Stomach (tissue), 9 donors: Measurements from ENCODE around the gene INSR. TPM values are rescaled to one million over a fixed set of nuclear protein-coding genes. Genes with fewer than 3 reads are reported as not detected.

Experiments used
- DNase-seq, 2 donors: peaks; one replicate each; pipeline versions ENCODE4 v3.0.0 to v3.0.0-alpha.2; 2013 to 2019
- H3K27ac ChIP-seq, 5 donors: fragments of 200-600 bp in 4 of 5; sonication (generic) in 4 of 5; one replicate each; pipeline ENCODE4 v1.5.1; 2013 to 2019; ENCODE audit warnings: mild to moderate bottlenecking in 1 of 5, moderate library complexity in 1 of 5
- H3K27me3 ChIP-seq, 3 donors: fragments of 200-600 bp; sonication (generic); one replicate each; pipeline ENCODE4 v1.5.1; 2017 to 2019; ENCODE audit warnings: mixed run types in 1 of 3
- H3K36me3 ChIP-seq, 4 donors: fragments of 200-600 bp; sonication (generic); 1 replicate in 3 of 4; 2 replicates in 1 of 4; pipeline ENCODE4 v1.5.1; 2016 to 2019
- H3K4me1 ChIP-seq, 4 donors: fragments of 200-600 bp; sonication (generic); one replicate each; pipeline ENCODE4 v1.5.1; 2016 to 2019
- H3K4me3 ChIP-seq, 4 donors: fragments of 200-600 bp; sonication (generic) in 3 of 4; one replicate each; pipeline ENCODE4 v1.5.1; 2016 to 2019; ENCODE audit warnings: mild to moderate bottlenecking in 1 of 4
- H3K9me3 ChIP-seq, 4 donors: fragments of 200-600 bp; sonication (generic); one replicate each; pipeline ENCODE4 v1.5.1; 2016 to 2019
- CTCF ChIP-seq, 7 experiments: fragments of 450-650 bp in 4 of 7; fragments of 200-600 bp in 3 of 7; sonication (generic) in 3 of 7; IDR thresholded peaks; one replicate each; pipeline ENCODE4 v1.5.1; 2016 to 2019; ENCODE audit warnings: antibody characterized with exemption in 7 of 7, control low read depth in 2 of 7, mild to moderate bottlenecking in 1 of 7
- EP300 ChIP-seq: sonication (generic); formaldehyde crosslinking; IDR thresholded peaks from one replicate; pipeline ENCODE4 v1.6.1; 2017; ENCODE audit warnings: antibody characterized with exemption
- POLR2A ChIP-seq, 4 donors: fragments of 450-650 bp; IDR thresholded peaks; one replicate each; pipeline ENCODE4 v1.6.1; 2016; ENCODE audit warnings: antibody characterized with exemption in 4 of 4, control low read depth in 2 of 4, mild to moderate bottlenecking in 1 of 4, moderate library complexity in 1 of 4
- POLR2AphosphoS5 ChIP-seq, 3 donors: sonication (generic); formaldehyde crosslinking; IDR thresholded peaks; one replicate each; pipeline ENCODE4 v1.6.1; 2016; ENCODE audit warnings: antibody characterized with exemption in 3 of 3
- WGBS, 5 donors: extraction: QIAGEN DNeasy Blood & Tissue Kit in 3 of 5; methylation state at CpG; one replicate each; pipeline versions ENCODE4 v1.1.5 to v1.1.7; 2013 to 2018; 5-methylcytosine and 5-hydroxymethylcytosine counted together
- intact Hi-C: fragments of 100-400 bp; cut with DNase I; formaldehyde crosslinking; loops from one replicate; pipeline ENCODE4 v1.15.1; 2023; ENCODE audit warnings: low total_unique reads
- polyA plus RNA-seq, 3 donors: library from polyadenylated mRNA; stranded (reverse); fragments of 200-250 nt; gene quantifications; one replicate each; pipeline ENCODE4 v1.2.3, GENCODE V29; 2013
- total RNA-seq, 5 donors: library from RNA; depleted of rRNA; stranded (reverse); fragments of >200 nt; gene quantifications; one replicate each; pipeline versions ENCODE4 v1.1.0 to v1.2.3, GENCODE V29; 2014 to 2016
- donor health status: healthy with polysubstance abuse.
- donor health status: Bipolar disorder and iron deficiency.
- donor health status: healthy.

The INSR gene
- total and polyA plus RNA-seq, 8 donors: 4.4 to 513 (median 66.4) TPM

GRCh38 chr19:7170983-7171382 lies 123.2 kb downstream of the INSR start:
- DNase-seq: no peak
- Histone ChIP-seq H3K4me1 (no peaks in the 10 kb centered on the region), H3K36me3 (peaks cover 45 to 89% (median 82%) of the 10 kb centered on the region in 4 donors), H3K9me3 (no peaks in the 10 kb centered on the region), H3K27me3 (no peaks in the 10 kb centered on the region), H3K27ac (no peak overlapping the region), H3K4me3 (no peak overlapping the region)
- intact Hi-C loops: no loop called here
- no peak for TF ChIP-seq EP300
- TF ChIP-seq CTCF (IDR thresholded peaks at IDR 0.05): no peak
- TF ChIP-seq POLR2A (IDR thresholded peaks at IDR 0.05): no peak

DNA sequence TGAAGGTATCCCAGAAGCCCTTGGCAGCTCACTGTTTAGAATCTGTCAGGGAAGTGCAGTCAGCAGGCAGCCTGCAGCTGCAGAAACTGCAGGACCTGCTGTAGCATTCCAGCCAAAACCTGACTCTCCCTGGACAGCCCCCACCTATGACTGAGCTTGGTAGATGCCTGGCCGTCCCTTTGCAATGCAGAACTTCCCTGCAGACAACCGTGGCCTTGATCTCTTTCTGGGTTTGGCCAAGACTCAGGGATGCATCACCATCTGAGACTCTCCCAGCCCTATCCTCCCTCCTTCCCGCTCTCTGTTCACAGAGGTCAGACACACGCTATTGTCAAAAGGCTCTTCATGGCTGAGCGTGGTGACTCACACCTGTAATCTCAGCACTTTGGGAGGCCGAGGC lies 125.3 kb downstream of the INSR start:
- Histone ChIP-seq H3K27ac (no peak overlapping the region), H3K4me3 (no peak overlapping the region), H3K4me1 (no peaks in the 10 kb centered on the region), H3K36me3 (peaks cover 45 to 96% (median 92%) of the 10 kb centered on the region in 4 donors), H3K27me3 (no peaks in the 10 kb centered on the region), H3K9me3 (no peaks in the 10 kb centered on the region)
- intact Hi-C loops: no loop called here
- no peak for DNase-seq
- TF ChIP-seq POLR2A (IDR thresholded peaks at IDR 0.05) (no peak), CTCF (IDR thresholded peaks at IDR 0.05) (no peak), EP300 (no peak), POLR2AphosphoS5 (IDR thresholded peaks at IDR 0.05) (no peak)
- 75 to 94% (median 90%) methylated on average over 6 of the region's 6 CpGs for WGBS, 5 donors

GRCh38 chr19:7161292-7161691 lies 132.9 kb downstream of the INSR start:
- TF ChIP-seq EP300: no peak
- TF ChIP-seq POLR2AphosphoS5 (IDR thresholded peaks at IDR 0.05): no peak
- TF ChIP-seq POLR2A (IDR thresholded peaks at IDR 0.05): no peak
- TF ChIP-seq CTCF (IDR thresholded peaks at IDR 0.05): no peak
- Histone ChIP-seq H3K4me1 (no peaks in the 10 kb centered on the region), H3K9me3 (no peaks in the 10 kb centered on the region), H3K27me3 (no peaks in the 10 kb centered on the region), H3K4me3 (no peak overlapping the region), H3K27ac (peak overlapping the region in 1 of 5 donors; percentile 39), H3K36me3 (peaks cover 22 to 93% (median 86%) of the 10 kb centered on the region in 4 donors)
- 85 to 99% (median 98%) methylated on average over 4 of the region's 4 CpGs for WGBS, 5 donors
- intact Hi-C loops: no loop called here
- DNase-seq: no peak

GRCh38 chr19:7159105-7159933 lies 134.9 kb downstream of the INSR start:
- H3K9me3 ChIP-seq: no peaks in the 10 kb centered on the region
- H3K27ac ChIP-seq: peak overlapping the region in 4 of 5 donors; percentile 38 to 85 (median 67)
- peak in 1 of 2 donors; percentile 91 for DNase-seq
- H3K4me1 ChIP-seq: no peaks in the 10 kb centered on the region
- intact Hi-C loops: no loop called here
- WGBS, 5 donors: 70 to 81% (median 74%) methylated on average over 18 of the region's 18 CpGs
- H3K4me3 ChIP-seq: no peak overlapping the region
- peaks cover 19 to 95% (median 81%) of the 10 kb centered on the region in 4 donors for H3K36me3 ChIP-seq
- H3K27me3 ChIP-seq: no peaks in the 10 kb centered on the region
- TF ChIP-seq POLR2AphosphoS5 (IDR thresholded peaks at IDR 0.05) (peak in 2 of 3 donors; percentile 52 to 53), CTCF (IDR thresholded peaks at IDR 0.05) (no peak)
